Nephron (organoid): ENCODE measurements around the gene CCL5.

ENCODE experiments used
- H3K27ac Mint-ChIP-seq, 3 experiments: 2 replicates each; pipeline ENCODE4 v1.8.0; 2020; ENCODE audit warnings: mixed read lengths in 3 of 3, mild to moderate bottlenecking in 2 of 3, moderate library complexity in 1 of 3
- H3K27me3 Mint-ChIP-seq: 2 replicates; pipeline ENCODE4 v1.8.0; 2021; ENCODE audit warnings: low read depth, mild to moderate bottlenecking, moderate library complexity, mixed read lengths
- H3K36me3 Mint-ChIP-seq: 2 replicates; pipeline ENCODE4 v1.8.0; 2020; ENCODE audit warnings: low read depth, mixed read lengths
- H3K4me1 Mint-ChIP-seq: 2 replicates; pipeline ENCODE4 v1.8.0; 2020; ENCODE audit warnings: mixed read lengths
- H3K4me3 Mint-ChIP-seq, 3 experiments: 2 replicates each; pipeline ENCODE4 v1.8.0; 2020; ENCODE audit warnings: mild to moderate bottlenecking in 3 of 3, mixed read lengths in 3 of 3, moderate library complexity in 2 of 3
- H3K9me3 Mint-ChIP-seq: 2 replicates; pipeline ENCODE4 v1.8.0; 2020; ENCODE audit warnings: mixed read lengths
- CTCF ChIP-seq, 3 experiments: fragments of 200-600 bp; sonication (generic); IDR thresholded peaks; one replicate each; pipeline ENCODE4 v1.5.0; 2021; ENCODE audit warnings: antibody characterized with exemption in 3 of 3; ENCODE audit not compliant: unreplicated experiment in 3 of 3

Gene CCL5

GRCh38 chr17:35876534-35876933 is 3.6 kb downstream of the CCL5 start:
- no peak for TF ChIP-seq CTCF (IDR thresholded peaks at IDR 0.05; ENCODE audit: unreplicated experiment in 3 of 3)

DNA sequence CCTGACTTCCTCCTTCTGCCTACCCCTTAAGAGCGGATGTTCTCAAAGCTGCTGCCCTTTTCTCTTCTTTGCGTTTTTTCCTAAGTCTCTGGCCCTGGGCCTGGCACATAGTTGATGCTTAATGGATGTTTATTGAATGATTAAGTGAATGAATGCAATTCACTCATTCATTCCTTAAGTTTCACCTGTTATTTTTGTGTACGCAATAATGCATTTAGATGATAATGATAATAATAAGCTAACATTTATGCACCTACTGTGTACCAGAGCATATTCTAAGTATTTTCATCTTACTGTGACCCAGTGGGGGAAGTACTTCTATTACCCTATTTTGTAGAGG is 4.4 kb downstream of the CCL5 start:
- TF ChIP-seq CTCF (IDR thresholded peaks at IDR 0.05; ENCODE audit: unreplicated experiment in 3 of 3) = no peak
- H3K27me3 Mint-ChIP-seq = no peaks in the 10 kb centered on the region
- H3K4me3 Mint-ChIP-seq = no peak overlapping the region
- H3K36me3 Mint-ChIP-seq = no peaks in the 10 kb centered on the region
- no peak overlapping the region for H3K27ac Mint-ChIP-seq
- no peaks in the 10 kb centered on the region for H3K4me1 Mint-ChIP-seq
- H3K9me3 Mint-ChIP-seq = no peaks in the 10 kb centered on the region

More at GRCh38 chr17:35876534-35876933, 3.6 kb downstream of the CCL5 start:
- Mint-ChIP-seq H3K9me3 (no peaks in the 10 kb centered on the region), H3K36me3 (no peaks in the 10 kb centered on the region), H3K4me3 (no peak overlapping the region), H3K27me3 (no peaks in the 10 kb centered on the region), H3K27ac (peak overlapping the region in 1 of 3 experiments; percentile 26), H3K4me1 (no peaks in the 10 kb centered on the region)

GRCh38 chr17:35875072-35875799 is 4.9 kb downstream of the CCL5 start:
- no peak for TF ChIP-seq CTCF (IDR thresholded peaks at IDR 0.05; ENCODE audit: unreplicated experiment in 3 of 3)
- no peaks in the 10 kb centered on the region for H3K4me1 Mint-ChIP-seq
- no peak overlapping the region for H3K27ac Mint-ChIP-seq
- H3K4me3 Mint-ChIP-seq = no peak overlapping the region
- no peaks in the 10 kb centered on the region for H3K9me3 Mint-ChIP-seq
- H3K36me3 Mint-ChIP-seq = no peaks in the 10 kb centered on the region
- no peaks in the 10 kb centered on the region for H3K27me3 Mint-ChIP-seq

GRCh38 chr17:35872196-35872980 is 7.8 kb downstream of the CCL5 start:
- Mint-ChIP-seq H3K27ac (no peak overlapping the region), H3K27me3 (no peaks in the 10 kb centered on the region), H3K36me3 (no peaks in the 10 kb centered on the region), H3K9me3 (no peaks in the 10 kb centered on the region), H3K4me3 (no peak overlapping the region), H3K4me1 (no peaks in the 10 kb centered on the region)
- TF ChIP-seq CTCF (IDR thresholded peaks at IDR 0.05; ENCODE audit: unreplicated experiment in 3 of 3) = no peak

- Mint-ChIP-seq H3K4me1 (peaks cover 4% of the 10 kb centered on the region), H3K4me3 (no peak overlapping the region), H3K27me3 (no peaks in the 10 kb centered on the region), H3K27ac (no peak overlapping the region), H3K36me3 (no peaks in the 10 kb centered on the region), H3K9me3 (no peaks in the 10 kb centered on the region)
- no peak for TF ChIP-seq CTCF (IDR thresholded peaks at IDR 0.05; ENCODE audit: unreplicated experiment in 3 of 3)
These were observed 9.0 kb downstream of the CCL5 start for GRCh38 chr17:35870906-35871819.
